ENCODE data around the gene NHLH1. TPM values are rescaled to one million over a fixed set of nuclear protein-coding genes. Genes with fewer than 3 reads are reported as not detected.

NHLH1 gene
- total RNA-seq, 3 donors from 2014 or later, result 0.30 to 0.45 (median 0.33) TPM

- ATAC-seq, result no peak
- H3K9me3 Mint-ChIP-seq, result no peaks in the 10 kb centered on the region
- H3K27me3 Mint-ChIP-seq (ENCODE audit: low read depth), result peaks cover 3% of the 10 kb centered on the region
- no peaks in the 10 kb centered on the region for H3K36me3 Mint-ChIP-seq (ENCODE audit: insufficient read depth)
- H3K4me1 Mint-ChIP-seq (ENCODE audit: low read depth), result no peaks in the 10 kb centered on the region
- H3K4me3 Mint-ChIP-seq, result no peak overlapping the region
- no peak for DNase-seq
Observed at GRCh38 chr1:160419150-160419837, 52.4 kb downstream of the NHLH1 start.

GRCh38 chr1:160419838-160420169, 52.9 kb downstream of the NHLH1 start:
- Mint-ChIP-seq H3K9me3 (no peaks in the 10 kb centered on the region), H3K4me1 (ENCODE audit: low read depth) (no peaks in the 10 kb centered on the region), H3K36me3 (ENCODE audit: insufficient read depth) (no peaks in the 10 kb centered on the region), H3K27me3 (ENCODE audit: low read depth) (peaks cover 3% of the 10 kb centered on the region), H3K4me3 (no peak overlapping the region)
- ATAC-seq (no peak), DNase-seq (no peak)

- no peaks in the 10 kb centered on the region for H3K9me3 Mint-ChIP-seq
Observed at GRCh38 chr1:160420881-160421842, 54.3 kb downstream of the NHLH1 start.

GRCh38 chr1:160421881-160422280, 55.0 kb downstream of the NHLH1 start:
- Mint-ChIP-seq H3K4me1 (ENCODE audit: low read depth) (peaks cover 1% of the 10 kb centered on the region), H3K4me3 (no peak overlapping the region), H3K27me3 (ENCODE audit: low read depth) (peaks cover 3% of the 10 kb centered on the region), H3K36me3 (ENCODE audit: insufficient read depth) (no peaks in the 10 kb centered on the region), H3K9me3 (no peaks in the 10 kb centered on the region)
- DNase-seq (no peak), ATAC-seq (no peak)

More at GRCh38 chr1:160420881-160421842, 54.3 kb downstream of the NHLH1 start:
- DNase-seq (no peak), ATAC-seq (no peak)
- Mint-ChIP-seq H3K27me3 (ENCODE audit: low read depth) (peaks cover 3% of the 10 kb centered on the region), H3K4me1 (ENCODE audit: low read depth) (no peaks in the 10 kb centered on the region), H3K4me3 (no peak overlapping the region), H3K36me3 (ENCODE audit: insufficient read depth) (no peaks in the 10 kb centered on the region)

Other genes with a start within 250 kb of the NHLH1 start
- not detected for gene ATP1A4, start 215.5 kb upstream of the NHLH1 start, total RNA-seq
- not detected for gene CASQ1, start 176.5 kb upstream of the NHLH1 start, total RNA-seq
- 10 to 100 TPM; 83.2 to 99.6 (median 83.7) TPM for gene PEA15, start 161.7 kb upstream of the NHLH1 start, total RNA-seq
- gene DCAF8, start 104.5 kb upstream of the NHLH1 start, total RNA-seq, result 10 to 100 TPM; 64.4 to 68.4 (median 65.0) TPM
- gene PEX19, start 81.9 kb upstream of the NHLH1 start, total RNA-seq, result 10 to 100 TPM; 55.1 to 64.3 (median 57.9) TPM
- gene COPA, start 23.8 kb upstream of the NHLH1 start, total RNA-seq, result 100 to 1,000 TPM; 116 to 144 (median 121) TPM
- 10 to 100 TPM; 52.0 to 61.7 (median 60.5) TPM for gene NCSTN, start 23.7 kb upstream of the NHLH1 start, total RNA-seq
- under 1 TPM; 0.08 TPM for gene VANGL2, start 33.5 kb downstream of the NHLH1 start, total RNA-seq
- gene SLAMF6, start 156.2 kb downstream of the NHLH1 start, total RNA-seq, result 10 to 100 TPM; 19.4 to 26.6 (median 19.6) TPM
- gene CD84, start 212.4 kb downstream of the NHLH1 start, total RNA-seq, result 10 to 100 TPM in 1 of 3 donors, 1 to 10 TPM in 2; 7.0 to 14.7 (median 7.7) TPM